DMS153 treated with DMSO at 0.1 percent for 48 hours (cell line): ENCODE measurements around the gene KIRREL3.

Experiments
- DNase-seq: peaks from one replicate; lab custom pipeline; 2025; ENCODE audit not compliant: unreplicated experiment; lab: John Stamatoyannopoulos, UW

The KIRREL3 gene

DNA sequence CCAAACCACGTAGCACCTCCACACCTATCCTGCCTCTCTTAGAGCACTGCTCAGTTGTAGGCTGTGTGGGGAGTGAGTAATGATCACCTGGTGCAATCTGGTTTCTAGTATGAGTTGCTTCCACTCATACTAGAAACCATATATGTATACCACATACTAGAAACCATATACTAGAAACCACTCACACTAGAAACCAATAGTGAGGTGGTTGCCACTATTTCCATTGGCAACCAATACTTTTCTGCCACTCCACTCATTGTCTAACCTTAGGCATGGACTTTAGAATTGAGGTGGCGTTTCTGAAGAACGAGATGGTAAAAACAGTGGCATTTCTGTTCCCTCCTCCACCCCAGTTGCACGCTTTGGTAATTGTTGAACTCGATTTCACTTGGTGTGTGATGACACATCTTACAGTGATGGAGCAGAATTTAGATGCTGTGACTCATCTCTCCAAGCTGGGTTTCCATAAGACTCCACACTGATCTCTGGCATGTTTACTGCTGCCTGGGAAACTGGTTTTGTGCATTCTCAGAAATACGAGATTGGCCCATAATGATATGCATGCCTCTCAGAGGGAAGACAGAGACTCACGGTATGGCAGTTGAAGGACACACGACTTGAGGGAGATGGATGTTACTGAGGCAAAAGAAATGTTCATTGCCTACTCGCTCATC lies 82.9 kb downstream of the KIRREL3 start:
- no peak for DNase-seq

GRCh38 chr11:126915430-126915829 lies 85.1 kb downstream of the KIRREL3 start:
- DNase-seq, result no peak

GRCh38 chr11:126914941-126915340 lies 85.6 kb downstream of the KIRREL3 start:
- no peak for DNase-seq

GRCh38 chr11:126914166-126914565 lies 86.4 kb downstream of the KIRREL3 start:
- DNase-seq, result no peak

DNA sequence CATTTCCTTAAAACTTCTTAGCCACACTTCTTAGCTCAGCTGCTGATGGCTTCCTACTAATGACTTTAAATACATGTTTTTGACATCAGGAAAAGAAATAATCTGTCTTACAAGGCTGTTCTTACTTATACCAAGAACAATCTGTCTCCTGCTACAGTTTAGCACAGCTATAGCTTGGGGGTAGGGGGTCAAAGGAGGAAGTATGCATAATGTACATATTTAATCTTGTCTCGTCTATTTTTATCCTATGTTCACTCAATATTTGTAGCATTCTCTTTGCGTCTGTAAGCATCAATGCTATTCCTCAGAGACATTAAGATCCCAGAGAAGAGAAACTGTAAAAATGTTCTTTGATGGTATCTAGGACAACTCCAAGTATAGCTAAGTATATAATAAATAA lies 96.0 kb downstream of the KIRREL3 start:
- DNase-seq, result no peak

GRCh38 chr11:126901783-126902182 lies 98.8 kb downstream of the KIRREL3 start:
- no peak for DNase-seq

DNA sequence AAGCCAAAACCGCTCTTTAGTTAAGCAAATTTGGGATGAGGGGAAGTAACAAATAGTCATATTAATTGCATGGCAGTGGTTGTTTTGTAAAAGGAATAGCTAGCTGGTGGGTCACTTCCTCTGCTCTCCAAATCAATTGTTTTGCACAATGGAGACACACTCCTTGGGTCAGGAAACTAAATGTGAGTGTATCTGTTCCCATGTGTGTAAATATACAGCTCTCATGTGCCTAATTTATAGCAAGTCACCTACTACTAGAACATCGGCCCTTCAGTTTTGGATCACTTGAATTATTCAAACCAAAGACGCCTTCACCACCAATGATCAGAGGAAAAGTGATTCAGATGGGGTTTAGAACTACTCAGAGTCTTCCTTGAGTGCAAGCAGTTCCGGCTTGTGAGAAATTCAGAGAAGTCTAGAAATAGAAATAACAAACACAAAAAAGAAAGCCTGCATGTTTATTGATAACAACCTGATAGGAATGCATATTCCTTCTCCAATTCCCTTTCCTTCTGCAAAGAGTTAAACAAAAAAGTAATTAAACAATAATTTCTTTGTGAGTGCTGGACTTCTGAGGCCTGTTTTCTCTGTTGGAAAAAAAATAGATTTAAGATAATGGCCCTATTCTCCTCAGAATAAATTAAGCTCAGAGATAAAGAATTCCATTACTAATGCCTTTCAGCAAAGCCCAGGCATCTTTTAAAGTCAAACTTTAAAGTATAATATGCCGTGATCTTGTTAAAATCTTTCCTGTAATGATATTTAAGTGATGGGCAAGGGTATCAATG lies 100.4 kb downstream of the KIRREL3 start:
- no peak for DNase-seq

- DNase-seq, result no peak
These were observed 101.8 kb downstream of the KIRREL3 start for GRCh38 chr11:126898802-126899201.

GRCh38 chr11:126897430-126897829 lies 103.1 kb downstream of the KIRREL3 start:
- no peak for DNase-seq

DNA sequence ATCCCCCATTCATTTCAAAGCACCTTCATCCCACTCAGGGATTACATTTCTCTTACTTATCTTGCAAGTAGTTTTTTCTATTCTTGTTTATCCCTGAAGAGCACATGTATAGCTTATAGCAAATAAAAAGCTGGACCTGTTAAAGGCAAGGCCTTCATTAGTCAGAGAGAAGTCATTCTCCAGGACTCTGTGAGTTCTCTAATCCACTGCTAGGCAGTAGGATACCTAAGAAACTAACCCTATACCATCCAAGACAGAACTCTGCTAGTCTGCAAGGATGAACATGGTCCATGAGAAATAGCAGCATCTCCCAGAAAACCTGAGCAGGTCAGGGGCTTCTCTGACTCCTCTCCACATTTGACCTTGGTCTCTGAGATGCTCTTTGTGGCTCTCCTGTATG lies 104.5 kb downstream of the KIRREL3 start:
- no peak for DNase-seq

DNA sequence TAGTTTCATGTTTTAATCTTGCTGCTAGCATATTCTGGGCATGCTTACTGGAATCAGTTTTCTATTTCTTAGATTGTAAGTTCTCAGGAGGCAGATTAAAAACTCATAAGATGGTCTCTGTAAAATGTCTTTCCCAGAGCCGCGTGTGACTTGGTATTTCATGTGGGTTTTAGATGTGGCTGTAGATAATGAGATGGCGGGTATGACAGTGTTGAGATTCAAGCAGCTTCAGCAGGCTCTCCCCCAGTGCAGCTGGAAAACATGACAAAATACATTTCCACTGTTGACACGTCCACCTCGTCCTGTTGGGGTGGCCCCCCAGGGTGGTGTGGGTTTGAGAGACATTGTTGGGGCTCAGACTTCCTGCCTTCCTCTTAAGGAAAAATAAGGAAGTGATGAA lies 106.8 kb downstream of the KIRREL3 start:
- no peak for DNase-seq

- no peak for DNase-seq
These were observed 107.8 kb downstream of the KIRREL3 start for GRCh38 chr11:126892756-126893155.

GRCh38 chr11:126891556-126892217 lies 108.9 kb downstream of the KIRREL3 start:
- no peak for DNase-seq

GRCh38 chr11:126890561-126890960 lies 110.0 kb downstream of the KIRREL3 start:
- no peak for DNase-seq

- DNase-seq, result no peak
These were observed 112.4 kb downstream of the KIRREL3 start for GRCh38 chr11:126888115-126888712.

DNA sequence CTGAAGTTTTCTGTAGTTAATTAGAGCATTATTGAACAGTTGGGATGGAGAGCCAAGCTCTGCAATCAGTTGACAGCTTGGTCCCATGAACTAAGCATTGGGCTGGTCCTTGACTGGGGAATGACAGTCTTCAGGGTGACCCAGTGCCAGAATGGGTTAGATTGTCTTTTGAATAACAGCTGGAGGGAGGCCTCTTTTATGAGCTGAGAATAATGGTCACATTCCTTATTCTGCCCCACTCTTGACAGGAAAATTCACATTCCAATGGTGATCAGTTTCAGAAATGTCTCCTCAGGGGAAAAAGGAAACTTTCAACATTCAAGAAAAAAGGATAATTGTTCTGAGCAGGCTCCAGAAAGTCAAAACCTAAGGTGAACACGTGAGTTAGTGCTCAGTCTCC lies 113.9 kb downstream of the KIRREL3 start:
- no peak for DNase-seq

DNA sequence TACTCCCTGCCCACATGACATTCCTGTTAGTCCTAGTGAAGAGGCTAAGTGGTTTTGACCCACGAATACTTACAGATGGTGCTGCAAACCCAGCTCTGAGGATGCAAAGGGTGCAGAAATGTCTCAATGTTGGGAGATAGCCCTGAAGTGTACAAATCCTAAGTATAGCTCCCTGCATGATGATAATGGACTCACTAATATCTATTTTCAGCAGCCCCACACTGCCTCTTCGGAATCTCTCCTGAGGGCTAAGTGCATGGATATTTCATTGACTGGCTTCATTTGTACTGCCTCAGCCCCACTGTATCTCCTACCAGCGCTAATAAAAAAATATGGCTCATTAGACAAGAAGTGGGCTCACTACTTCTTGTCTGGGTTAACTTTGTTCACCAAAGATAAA lies 114.5 kb downstream of the KIRREL3 start:
- DNase-seq, result no peak

- DNase-seq, result no peak
These were observed 116.0 kb downstream of the KIRREL3 start for GRCh38 chr11:126884594-126884993.

DNA sequence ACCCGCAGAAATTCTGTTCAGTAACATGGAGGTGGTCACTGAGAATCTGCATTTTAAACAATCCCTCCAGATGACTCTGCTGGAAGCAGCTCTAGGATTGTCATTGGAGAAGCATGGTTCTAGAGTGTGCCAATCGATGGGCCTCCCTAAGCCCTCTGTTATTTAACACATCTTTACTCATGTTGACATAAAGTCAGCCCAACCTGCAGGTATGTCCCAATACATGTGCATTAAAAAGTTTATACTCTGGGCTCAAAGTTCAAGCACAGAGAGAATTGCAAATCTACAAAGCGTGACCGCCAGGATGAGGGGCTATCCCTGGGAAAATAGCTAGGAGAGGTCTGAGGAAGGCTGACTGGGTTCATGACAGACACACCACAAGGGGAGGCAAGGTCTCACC lies 116.4 kb downstream of the KIRREL3 start:
- DNase-seq, result no peak

- no peak for DNase-seq
These were observed 119.7 kb downstream of the KIRREL3 start for GRCh38 chr11:126880872-126881271.

DNA sequence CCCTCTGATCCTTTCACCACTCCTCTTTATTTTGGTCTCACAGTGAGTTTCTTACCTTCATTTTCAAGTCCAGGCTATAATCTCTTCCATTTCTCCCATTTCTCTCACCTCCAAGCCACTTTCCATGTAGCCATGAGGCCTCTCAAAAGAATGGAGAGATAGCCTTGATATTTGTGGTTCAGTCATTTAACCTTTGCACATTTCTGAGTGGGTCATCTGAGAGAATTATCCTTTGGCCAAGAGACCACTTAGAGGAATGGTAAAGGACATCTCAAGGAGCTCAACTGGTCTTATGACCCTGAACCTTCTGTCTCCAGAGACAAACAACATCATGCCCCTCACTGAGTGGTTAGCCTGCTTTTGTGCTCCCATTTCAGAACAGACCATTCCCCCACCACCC lies 121.1 kb downstream of the KIRREL3 start:
- no peak for DNase-seq
